GM18505 (cell line): ENCODE results near the gene ADARB2.

Experiments
- ATAC-seq: cut with Tn5 transposase; IDR thresholded peaks from one replicate; pipeline ENCODE4 v1.9.1; 2021; ENCODE audit not compliant: unreplicated experiment
- POLR2A ChIP-seq: IDR thresholded peaks from 4 replicates; pipeline ENCODE4 v1.6.1; 2011; ENCODE audit warnings: borderline replicate concordance; ENCODE audit not compliant: insufficient read depth, insufficient read length; ENCODE audit errors: extremely low read depth

Gene ADARB2

DNA sequence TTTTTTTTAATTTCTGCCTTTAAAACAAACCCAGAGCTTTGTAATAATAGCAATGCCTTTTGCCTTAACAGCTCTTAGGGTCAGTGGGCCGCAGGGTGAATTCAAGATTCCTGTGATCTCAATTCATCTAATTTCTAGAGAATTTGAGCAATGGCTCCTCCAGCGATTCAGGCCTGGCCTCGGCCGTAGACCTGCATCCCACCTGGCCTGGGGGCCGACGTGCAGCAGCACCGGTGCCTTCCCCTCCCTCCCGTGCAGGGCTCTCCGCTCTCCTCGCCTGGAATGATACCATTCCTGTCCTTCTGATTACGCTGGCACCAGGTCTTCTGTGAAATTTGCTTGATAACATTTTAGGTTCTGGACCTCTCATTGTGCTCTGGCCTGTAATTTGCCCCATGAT lies 172.5 kb downstream of the ADARB2 start:
- no peak for ATAC-seq
- TF ChIP-seq POLR2A = no peak

DNA sequence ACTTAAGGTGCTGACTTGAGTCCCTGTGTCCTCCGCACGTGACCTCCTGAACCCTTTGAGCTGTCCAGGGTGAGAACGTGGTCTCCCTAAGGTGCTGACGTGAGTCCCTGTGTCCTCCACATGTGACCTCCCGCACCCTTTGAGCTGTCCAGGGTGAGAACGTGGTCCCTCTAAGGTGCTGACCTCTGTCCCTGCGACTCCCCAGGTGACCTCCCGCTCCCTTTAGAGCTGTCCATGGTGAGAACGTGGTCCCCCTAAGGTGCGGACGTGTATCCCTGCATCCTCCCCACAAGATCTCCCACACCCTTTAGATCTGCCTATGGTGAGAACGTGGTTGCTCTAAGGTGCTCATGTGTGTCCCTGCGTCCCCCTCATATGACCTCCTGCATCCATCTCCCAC lies 174.3 kb downstream of the ADARB2 start:
- TF ChIP-seq POLR2A = no peak
- no peak for ATAC-seq

DNA sequence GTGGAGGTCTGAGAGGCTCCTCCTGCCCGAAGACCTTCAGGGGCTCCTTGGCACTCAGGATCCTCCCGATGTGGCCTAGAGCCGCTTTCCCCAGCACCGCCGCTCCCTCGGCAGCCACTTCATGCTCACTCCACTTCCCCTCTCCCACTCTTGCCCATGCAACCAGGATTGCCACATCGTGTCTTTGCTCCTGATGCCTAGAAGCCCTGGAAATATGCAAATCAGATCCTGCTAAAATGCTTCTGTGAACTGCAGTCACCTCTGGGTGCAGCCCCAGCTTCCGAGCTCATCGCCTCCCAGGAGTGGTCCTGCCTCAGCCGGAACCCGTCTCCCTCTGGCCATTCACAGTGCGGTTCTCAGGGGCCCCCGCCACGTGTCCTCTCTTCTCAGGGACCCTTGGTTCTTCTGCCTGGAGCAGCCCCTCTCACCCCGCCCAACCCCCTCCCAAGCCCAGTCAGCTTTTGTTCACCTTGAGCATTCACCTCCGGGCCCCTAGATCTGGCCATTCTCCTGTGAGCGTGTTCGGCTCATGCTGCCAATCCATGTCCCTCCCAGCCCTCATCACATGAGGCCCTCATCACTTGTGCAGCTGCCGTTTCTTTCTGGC lies 175.5 kb downstream of the ADARB2 start:
- TF ChIP-seq POLR2A = no peak
- no peak for ATAC-seq

DNA sequence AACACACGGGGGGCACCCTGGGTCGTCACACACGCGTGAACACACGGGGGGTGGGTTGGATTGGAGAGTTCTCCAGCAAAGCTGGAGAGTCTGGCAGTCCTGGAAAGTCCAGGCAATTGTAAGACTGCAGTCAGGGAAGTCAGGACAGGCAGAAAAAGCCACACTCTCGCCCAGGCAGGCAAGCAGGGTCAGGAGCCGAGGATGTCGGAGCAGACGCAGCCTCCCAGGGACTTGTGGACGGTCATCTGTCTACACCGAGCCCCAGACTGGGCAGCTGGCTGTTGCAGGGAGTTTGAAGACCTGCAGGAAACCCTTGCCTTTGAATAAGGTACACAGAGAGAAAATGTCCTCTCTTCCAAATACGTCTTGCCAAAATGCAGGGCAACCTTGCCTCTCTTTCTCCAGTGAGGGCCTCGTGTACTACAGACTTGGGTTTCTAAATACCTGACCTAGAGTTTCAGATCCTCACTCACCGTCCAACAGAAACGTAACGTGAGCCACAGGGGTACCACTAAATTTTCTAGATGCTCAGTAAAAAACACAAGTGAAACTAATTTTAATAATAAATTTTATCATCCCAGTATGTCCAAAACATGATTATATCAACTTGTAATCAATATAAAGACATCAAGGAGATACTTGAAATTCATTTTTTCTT lies 176.7 kb downstream of the ADARB2 start:
- no peak for TF ChIP-seq POLR2A
- no peak for ATAC-seq

DNA sequence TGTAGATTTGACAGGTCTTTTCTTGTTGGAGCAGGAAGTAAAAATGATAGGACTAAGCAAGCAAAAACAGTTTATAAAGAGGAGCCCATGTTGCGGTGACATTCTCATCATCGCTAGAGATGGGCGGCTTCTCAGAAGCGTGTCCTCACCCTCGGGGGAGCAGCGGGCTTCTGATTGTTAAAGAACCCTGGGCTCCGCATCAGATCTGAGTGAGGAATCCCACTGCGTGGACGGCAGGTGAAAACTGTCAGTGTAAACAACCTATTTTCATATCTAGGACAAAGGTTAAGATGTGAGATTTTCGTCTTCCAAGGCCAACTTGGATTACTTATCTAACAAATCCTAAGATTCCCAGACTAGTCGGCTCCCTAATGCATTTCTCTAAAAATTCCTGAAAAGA lies 177.6 kb downstream of the ADARB2 start:
- TF ChIP-seq POLR2A = no peak
- ATAC-seq = no peak

DNA sequence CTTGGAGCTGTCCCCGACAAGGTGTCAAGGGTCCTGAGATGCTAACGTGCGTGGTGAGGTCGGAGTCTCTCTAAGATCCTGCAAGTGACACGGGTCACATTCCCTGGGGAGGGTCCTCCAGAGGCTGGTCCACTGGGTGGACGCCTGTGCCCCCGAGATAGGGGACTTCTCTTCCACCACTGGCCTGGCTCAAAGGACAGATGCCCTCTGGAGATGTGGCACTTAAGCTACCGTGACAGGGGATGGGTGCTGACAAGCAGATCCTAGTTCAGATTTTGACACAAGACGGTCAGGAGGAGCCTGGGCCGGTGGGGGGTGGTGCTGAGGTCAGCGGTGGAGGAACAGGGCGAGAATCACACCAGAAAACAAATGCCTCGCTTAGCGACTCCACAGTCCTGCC lies 178.0 kb downstream of the ADARB2 start:
- no peak for ATAC-seq
- no peak for TF ChIP-seq POLR2A

DNA sequence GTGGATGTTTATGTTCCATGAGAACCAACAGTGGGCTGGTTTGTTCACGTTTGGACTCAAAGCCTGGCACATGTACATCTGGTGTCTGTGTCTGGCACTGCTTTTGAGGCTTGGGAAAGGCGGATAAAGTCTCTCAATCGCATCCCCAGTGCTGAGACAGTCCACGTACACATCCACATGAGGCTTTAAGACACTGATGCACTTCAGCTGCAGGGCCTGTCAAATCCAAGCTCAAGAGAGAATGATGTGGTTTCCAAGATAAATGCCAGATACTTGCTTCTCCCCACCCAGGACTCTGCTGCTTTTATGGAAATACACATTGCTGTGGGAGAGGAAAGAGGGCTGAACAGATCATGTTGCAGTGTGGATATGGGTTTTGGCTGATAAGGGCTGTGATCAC lies 178.4 kb downstream of the ADARB2 start:
- ATAC-seq = no peak
- TF ChIP-seq POLR2A = no peak

DNA sequence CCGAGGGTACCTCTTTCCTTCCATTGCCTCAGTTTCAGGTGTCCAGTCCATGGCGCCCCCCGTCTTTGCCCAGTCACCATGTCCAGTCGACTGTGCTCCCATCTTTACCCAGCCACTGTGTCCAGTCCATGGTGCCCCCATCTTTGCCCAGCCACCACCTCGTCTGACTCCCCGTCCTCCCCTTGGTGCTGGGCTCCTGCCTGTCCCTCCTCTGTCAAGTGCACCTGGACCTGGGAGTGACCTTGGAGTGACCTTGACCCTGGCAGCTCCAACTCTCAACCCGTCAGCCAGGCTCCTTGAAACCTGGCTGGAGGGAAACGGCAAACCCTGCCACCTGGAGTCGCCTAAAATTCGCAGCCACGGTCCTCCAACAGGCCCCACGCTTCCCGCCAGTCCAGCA lies 180.2 kb downstream of the ADARB2 start:
- ATAC-seq = no peak
- TF ChIP-seq POLR2A = no peak

DNA sequence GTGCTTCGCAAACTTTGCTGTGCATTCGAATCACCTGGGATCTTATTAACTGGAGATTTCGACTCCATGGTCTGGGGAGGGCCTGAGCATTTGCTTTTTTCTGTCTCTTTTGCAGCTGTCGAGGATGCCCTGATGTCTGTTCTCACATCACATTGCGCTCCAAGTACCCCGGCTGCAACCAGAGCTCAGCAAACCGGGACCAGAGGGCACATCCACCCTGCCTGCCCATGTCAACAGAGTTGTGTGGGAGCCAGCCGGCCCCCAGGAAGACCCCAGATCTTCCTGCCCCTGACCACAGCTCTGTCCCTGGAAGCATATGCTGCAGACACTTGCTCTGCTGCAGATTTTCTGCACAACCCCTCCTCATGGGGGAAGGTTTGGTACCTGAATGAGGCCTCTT lies 180.8 kb downstream of the ADARB2 start:
- ATAC-seq = no peak

DNA sequence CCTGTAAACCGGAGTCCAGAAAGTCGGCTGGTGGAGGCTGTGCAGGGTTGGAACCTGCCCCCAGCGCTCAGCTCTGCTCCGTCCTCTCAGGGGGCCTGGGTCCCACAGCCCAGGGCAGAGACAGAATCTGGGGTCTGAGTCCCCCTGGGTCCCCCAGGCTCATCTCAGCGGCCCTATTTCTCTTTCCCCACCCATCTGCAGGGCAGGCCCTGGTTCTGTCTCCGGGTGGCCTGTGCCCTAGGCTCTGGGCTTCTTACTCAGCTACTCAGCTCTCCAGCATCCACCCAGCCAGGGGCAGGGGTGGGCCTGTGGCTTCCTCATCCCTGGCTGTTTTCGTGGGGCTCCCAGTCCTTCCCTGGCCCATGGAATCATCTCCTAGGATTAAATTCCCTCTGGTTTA lies 183.4 kb downstream of the ADARB2 start:
- ATAC-seq = no peak
- no peak for TF ChIP-seq POLR2A

More for the DNA sequence above, 180.8 kb downstream of the ADARB2 start:
- TF ChIP-seq POLR2A = no peak

DNA sequence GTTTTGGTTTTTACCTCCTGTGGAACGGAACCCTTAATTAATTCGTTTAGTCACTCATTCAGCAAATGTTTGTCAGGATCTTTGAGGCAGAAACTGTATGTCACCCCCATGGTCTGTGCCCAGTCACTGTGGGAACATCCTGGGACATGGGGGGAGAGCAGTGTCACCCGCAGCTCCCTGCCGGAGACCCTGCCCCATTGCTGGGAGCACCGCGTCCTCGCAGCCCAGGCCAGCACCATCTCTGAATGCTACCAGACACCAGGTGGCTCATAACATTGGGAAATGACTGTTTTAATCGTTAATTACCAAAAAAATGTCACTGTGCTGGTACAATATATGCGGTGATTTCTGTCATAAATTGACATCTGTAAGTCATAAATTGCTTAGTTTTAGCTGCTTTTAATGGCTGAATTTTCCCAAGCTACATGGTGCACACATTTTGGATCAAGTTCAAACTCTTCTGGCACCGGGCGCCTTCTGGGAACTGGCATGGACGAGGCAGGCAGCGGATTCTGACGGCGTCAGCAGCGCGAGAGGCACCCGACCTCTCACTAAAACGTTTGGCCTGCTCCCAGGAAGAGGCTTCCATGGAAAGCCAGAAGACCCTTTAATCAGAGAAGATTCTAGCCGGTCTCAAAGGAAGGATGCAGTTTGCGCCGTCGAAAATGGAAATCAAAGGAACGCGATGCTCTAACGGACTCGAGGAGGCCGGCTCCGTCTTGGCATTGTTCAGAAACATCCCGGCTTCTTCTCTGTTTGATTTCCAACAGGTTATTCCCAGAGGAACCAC lies 184.2 kb downstream of the ADARB2 start:
- no peak for TF ChIP-seq POLR2A
- ATAC-seq = no peak

DNA sequence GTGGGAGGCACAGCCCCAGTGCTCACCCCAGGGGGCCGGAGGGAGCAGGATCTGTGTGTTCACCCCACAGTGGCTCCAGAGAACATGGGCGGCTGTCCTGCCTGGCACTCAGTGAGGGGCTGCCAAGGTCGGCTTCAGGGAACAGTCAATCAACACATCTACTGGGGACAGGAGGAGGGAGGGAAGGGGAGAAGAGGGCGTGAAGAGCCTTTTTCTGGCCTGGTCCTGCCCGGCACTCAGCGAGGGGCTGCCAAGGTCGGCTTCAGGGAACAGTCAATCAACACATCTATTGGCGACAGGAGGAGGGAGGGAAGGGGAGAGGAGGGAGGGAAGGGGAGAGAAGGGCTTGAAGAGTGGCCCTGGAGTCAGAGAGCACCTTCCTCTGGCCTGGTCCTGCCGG lies 184.9 kb downstream of the ADARB2 start:
- no peak for TF ChIP-seq POLR2A
- no peak for ATAC-seq

DNA sequence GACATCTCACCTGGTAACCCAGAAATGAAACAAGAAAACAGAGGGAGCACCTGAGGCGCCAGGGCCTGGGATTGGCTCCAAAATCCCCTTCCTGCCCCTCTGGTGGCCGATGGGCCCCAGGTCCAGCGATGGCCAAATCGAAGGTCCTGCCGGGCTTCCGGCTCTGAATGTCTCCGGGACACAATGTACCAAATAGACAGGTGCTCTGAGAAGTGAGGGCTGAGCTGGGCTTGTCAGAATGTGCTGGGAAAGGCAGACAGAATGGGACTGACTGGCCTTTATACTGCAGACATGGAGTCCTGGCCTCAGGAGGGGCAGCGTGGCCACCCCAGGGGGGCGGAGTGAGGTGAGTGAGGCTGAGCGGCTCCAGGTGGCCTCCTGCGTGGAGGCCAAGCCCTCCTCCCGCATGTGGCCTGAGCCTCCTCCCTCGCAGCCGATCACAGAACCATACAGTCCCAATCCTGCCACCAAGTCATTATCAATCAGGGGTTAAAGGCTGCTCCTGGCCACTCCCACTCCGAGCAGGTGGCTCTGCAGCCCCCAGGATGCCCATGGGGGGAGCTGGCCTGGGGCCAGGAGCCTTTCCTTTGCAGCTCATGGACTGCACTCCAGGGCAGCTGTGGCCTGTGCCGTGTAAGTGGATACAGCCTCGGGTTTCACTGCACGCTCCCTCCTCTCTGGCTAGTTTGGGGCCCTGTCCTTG lies 185.5 kb downstream of the ADARB2 start:
- no peak for TF ChIP-seq POLR2A
- no peak for ATAC-seq

DNA sequence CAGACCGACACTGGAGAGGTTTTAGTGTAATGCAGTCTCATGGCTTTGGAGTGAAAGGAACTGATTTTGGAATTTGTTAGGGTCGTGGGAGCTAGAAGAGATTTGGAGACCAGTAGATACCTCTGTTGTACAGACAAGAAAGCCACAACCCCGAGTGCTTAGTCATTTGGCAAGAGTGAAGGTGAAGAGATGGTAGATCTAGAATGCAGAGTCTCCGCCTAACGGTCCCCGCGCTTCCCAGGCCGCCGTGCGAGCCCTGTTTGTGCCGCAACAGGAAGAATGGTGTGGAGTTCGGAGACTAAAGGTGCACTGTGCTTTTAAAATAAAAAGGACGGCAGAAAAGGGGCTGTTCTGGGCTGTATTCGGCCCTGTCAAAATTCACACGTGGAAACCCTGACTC lies 186.7 kb downstream of the ADARB2 start:
- no peak for ATAC-seq
- no peak for TF ChIP-seq POLR2A

DNA sequence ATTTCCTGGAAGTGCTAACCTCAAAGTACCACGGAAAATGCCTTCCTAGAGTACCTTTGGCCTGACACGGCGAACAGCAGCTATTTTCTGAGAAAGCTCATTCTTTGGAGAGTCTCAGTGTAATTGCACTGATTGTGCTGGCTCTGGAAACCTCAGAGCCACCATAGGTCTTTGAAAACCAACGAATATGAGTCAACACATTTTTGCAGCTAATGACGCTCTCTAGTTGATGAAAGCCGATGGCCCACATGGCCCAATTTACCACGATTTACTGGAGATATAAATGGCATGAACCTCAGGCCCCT lies 187.1 kb downstream of the ADARB2 start:
- no peak for TF ChIP-seq POLR2A
- ATAC-seq = no peak
